NB4 (cell line): ENCODE results near the gene IFI35.
"Not testable (repeated sequence)": the region's sequence is repeated elsewhere in the genome, so short reads cannot be mapped to it uniquely, and the experiment has no call there.

Experiments used
- DNase-seq: peaks from one replicate; pipeline ENCODE4 v3.0.0; 2010; ENCODE audit warnings: low read depth
- H3K4me3 ChIP-seq: one replicate; pipeline ENCODE4 v1.5.1; 2011; ENCODE audit warnings: mild to moderate bottlenecking, low read depth, low read length, moderate library complexity
- CTCF ChIP-seq: IDR thresholded peaks from one replicate; pipeline ENCODE4 v1.5.1; 2012; ENCODE audit warnings: low read depth, low read length
- MYC ChIP-seq: IDR thresholded peaks from 2 replicates; pipeline ENCODE4 v1.6.1; 2011; ENCODE audit warnings: low read depth, low read length
- POLR2A ChIP-seq: IDR thresholded peaks from 2 replicates; pipeline ENCODE4 v1.6.1; 2011; ENCODE audit warnings: mild to moderate bottlenecking; ENCODE audit not compliant: insufficient read length; ENCODE audit errors: extremely low read depth
- TF ChIP-seq, protein P1 (sequence below): IDR thresholded peaks from 2 replicates; pipeline ENCODE4 v1.6.1; 2011; ENCODE audit warnings: low read depth, low read length

IFI35 gene

GRCh38 chr17:43043307-43043706 lies 36.7 kb downstream of the IFI35 start:
- TF ChIP-seq, protein P1, sequence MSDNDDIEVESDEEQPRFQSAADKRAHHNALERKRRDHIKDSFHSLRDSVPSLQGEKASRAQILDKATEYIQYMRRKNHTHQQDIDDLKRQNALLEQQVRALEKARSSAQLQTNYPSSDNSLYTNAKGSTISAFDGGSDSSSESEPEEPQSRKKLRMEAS, result no peak
- no peak for TF ChIP-seq CTCF
- TF ChIP-seq MYC, result no peak
- no peak for TF ChIP-seq POLR2A
- H3K4me3 ChIP-seq, result no peak overlapping the region
- no peak for DNase-seq

DNA sequence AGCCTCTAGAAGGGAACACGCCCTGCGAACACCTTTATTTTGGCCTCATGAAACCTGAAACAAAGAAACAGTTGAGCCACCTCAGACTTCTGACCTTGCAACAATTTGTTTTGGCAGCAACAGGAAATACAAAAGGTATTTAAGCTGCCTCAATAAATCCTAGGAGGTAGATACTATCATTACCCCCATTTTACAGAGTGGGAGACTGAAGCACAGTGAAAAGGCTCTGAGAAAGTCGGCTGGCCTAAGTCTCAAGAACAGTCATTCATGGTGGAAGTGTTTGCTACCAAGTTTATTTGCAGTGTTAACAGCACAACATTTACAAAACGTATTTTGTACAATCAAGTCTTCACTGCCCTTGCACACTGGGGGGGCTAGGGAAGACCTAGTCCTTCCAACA lies 37.4 kb downstream of the IFI35 start:
- TF ChIP-seq CTCF (no peak), MYC (no peak), POLR2A (no peak)
- TF ChIP-seq, protein P1, result no peak
- no peak overlapping the region for H3K4me3 ChIP-seq
- no peak for DNase-seq

DNA sequence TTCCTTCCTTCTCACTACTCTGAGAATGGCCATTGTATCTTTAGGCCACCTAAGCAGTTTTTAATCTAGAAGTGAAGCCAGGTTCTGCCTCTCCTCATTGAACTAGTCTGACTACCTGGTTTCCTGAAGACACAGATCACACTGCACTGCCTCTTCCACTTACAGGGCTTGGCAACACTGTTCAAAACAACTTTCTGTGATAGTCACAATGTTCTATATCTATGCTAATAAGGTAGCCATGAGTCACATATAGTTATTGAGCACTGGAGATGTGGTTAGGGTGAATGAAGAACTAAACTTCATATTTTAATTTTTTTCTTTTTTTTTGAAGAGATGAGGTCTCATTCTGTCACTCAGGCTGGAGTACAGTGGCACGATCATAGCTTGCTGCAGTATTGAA lies 45.4 kb downstream of the IFI35 start:
- TF ChIP-seq, protein P1, result no peak
- no peak for TF ChIP-seq MYC
- H3K4me3 ChIP-seq, result no peak overlapping the region
- no peak for DNase-seq

- DNase-seq, H3K4me3 ChIP-seq: not testable (repeated sequence)
These were observed 46.4 kb downstream of the IFI35 start for GRCh38 chr17:43053008-43053407.

DNA sequence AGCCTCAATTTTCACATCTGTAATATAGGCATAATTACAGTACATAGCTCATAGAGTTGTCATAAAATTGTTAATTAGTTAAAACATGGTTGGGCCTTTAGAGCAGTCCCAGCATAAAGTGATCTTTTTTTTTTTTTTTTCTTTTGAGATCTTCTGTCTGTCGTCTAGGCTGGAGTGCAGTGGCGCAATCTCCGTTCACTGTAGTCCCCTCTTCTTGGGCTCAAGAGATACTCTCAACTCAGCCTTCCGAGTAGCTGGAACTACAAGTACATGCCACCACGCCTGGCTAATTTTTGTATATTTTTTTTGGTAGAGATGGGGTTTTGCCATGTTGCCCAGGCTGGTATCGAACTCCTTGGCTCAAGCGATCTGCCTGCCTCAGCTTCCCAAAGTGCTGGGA lies 49.5 kb downstream of the IFI35 start:
- DNase-seq, result no peak
- no peak for TF ChIP-seq MYC
- no peak for TF ChIP-seq CTCF
- no peak for TF ChIP-seq POLR2A
- TF ChIP-seq, protein P1, result no peak
- no peak overlapping the region for H3K4me3 ChIP-seq

DNA sequence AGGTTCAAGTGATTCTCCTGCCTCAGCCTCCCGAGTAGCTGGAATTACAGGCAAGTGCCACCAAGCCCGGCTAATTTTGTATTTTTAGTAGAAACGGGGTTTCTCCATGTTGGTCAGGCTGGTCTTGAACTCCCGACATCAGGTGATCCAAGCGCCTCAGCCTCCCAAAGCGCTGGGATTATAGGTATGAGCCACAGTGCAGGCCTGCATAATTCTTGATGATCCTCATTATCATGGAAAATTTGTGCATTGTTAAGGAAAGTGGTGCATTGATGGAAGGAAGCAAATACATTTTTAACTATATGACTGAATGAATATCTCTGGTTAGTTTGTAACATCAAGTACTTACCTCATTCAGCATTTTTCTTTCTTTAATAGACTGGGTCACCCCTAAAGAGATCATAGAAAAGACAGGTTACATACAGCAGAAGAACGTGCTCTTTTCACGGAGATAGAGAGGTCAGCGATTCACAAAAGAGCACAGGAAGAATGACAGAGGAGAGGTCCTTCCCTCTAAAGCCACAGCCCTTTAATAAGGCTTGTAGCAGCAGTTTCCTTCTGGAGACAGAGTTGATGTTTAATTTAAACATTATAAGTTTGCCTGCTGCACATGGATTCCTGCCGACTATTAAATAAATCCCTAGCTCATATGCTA lies 56.5 kb downstream of the IFI35 start:
- H3K4me3 ChIP-seq, result no peak overlapping the region
- DNase-seq, result no peak
- TF ChIP-seq POLR2A (no peak), CTCF (no peak)
